GM12891 (cell line): Measurements from ENCODE around the gene MAPK1IP1L.

ENCODE experiments used
- POLR2A ChIP-seq: IDR thresholded peaks from 2 replicates; pipeline ENCODE4 v1.6.1; 2011; ENCODE audit warnings: low read depth, low read length, control low read depth
- POLR2AphosphoS5 ChIP-seq: IDR thresholded peaks from 2 replicates; pipeline ENCODE4 v1.6.1; 2011; ENCODE audit warnings: low read depth, low read length, control low read depth

GRCh38 chr14:55053018-55053417 is 1.6 kb downstream of the MAPK1IP1L start:
- TF ChIP-seq POLR2A, result no peak
- TF ChIP-seq POLR2AphosphoS5, result no peak
